Measurements from ENCODE around the gene TTC39C.
"Not testable (repeated sequence)": the region's sequence is repeated elsewhere in the genome, so short reads cannot be mapped to it uniquely, and the experiment has no call there.

TTC39C gene

DNA sequence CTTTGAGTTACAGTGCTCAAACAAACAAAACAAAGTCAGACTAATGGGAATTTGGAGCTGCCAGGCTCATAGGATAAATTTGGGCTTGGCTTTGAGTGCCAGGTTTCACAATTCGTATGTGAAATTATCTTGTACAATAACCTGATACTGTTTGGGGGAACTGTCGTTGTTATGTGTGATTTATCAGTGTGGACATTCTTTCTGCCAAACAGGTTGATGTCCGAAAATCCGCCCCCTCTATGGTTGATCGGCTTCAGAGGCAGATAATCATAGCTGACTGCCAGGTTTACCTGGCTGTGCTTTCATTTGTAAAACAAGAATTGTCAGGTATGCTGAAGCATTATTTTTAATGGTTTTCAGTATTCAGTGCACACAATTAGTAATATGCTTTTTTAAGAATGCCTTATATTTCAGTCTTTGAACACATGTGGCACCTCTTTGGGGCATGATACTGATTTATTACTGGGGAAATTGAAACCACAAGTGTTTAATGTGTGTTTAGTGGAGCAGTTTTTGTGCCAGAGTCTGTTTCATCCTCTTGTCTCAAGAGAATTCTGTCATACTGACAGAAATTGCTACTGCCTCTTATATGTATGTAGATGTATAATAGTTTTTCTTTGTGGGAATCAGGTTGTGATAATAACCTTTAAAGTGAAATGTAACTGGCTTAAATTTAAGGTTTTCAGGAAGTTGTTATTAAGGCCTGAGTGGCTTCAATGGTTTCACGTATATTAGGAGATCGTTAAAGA, 54.6 kb downstream of the TTC39C start:
- no peak for DNase-seq (ENCODE audit: low read depth in 2 of 2)
- no peak overlapping the region for H3K4me3 ChIP-seq (replicated peaks in 1 of 2; ENCODE audit: low read depth in 2 of 2, low read length in 2 of 2)
- TF ChIP-seq, protein P1, sequence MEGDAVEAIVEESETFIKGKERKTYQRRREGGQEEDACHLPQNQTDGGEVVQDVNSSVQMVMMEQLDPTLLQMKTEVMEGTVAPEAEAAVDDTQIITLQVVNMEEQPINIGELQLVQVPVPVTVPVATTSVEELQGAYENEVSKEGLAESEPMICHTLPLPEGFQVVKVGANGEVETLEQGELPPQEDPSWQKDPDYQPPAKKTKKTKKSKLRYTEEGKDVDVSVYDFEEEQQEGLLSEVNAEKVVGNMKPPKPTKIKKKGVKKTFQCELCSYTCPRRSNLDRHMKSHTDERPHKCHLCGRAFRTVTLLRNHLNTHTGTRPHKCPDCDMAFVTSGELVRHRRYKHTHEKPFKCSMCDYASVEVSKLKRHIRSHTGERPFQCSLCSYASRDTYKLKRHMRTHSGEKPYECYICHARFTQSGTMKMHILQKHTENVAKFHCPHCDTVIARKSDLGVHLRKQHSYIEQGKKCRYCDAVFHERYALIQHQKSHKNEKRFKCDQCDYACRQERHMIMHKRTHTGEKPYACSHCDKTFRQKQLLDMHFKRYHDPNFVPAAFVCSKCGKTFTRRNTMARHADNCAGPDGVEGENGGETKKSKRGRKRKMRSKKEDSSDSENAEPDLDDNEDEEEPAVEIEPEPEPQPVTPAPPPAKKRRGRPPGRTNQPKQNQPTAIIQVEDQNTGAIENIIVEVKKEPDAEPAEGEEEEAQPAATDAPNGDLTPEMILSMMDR (IDR thresholded peaks at IDR 0.05; ENCODE audit: low read depth, low read length): no peak

DNA sequence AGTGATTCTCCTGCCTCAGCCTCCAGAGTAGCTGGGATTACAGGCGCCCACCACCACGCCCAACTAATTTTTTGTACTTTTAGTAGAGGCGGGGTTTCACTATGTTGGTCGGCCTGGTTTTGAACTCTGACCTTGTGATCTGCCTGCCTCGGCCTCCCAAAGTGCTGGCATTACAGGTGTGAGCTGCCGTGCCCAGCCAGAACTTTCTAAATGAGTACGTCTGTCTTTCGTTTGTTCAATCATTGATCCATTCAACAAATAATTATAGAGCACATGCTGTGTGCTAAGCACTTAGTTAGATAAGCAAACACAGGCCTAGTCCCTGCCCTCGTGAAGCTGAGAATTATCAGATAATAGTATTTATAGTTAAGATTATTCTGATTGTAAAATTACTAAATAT, 56.5 kb downstream of the TTC39C start:
- no peak for DNase-seq (ENCODE audit: low read depth in 2 of 2)
- no peak overlapping the region for H3K4me3 ChIP-seq (replicated peaks in 1 of 2; ENCODE audit: low read depth in 2 of 2, low read length in 2 of 2)
- TF ChIP-seq, protein P1 (IDR thresholded peaks at IDR 0.05; ENCODE audit: low read depth, low read length): no peak

DNA sequence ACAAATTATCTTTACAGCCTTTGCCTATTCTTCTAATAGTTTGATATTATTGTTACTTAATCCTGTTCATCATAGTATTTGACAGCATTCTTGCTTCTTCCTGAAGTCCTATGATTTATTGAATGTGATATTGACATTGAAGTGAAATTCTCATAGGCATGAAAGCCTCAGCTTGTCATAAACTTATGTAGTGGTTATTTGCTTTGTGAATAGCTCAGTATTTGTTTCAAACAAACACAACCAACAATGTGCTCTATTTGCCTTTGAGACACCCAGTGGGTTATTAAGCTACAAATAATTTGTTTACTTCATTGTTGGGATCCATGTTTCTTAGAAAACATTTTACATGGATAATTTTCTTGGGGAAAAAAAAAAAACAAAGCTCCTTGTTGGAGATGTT, 57.2 kb downstream of the TTC39C start:
- DNase-seq (ENCODE audit: low read depth in 2 of 2): no peak
- TF ChIP-seq, protein P1 (IDR thresholded peaks at IDR 0.05; ENCODE audit: low read depth, low read length): no peak
- no peak overlapping the region for H3K4me3 ChIP-seq (replicated peaks in 1 of 2; ENCODE audit: low read depth in 2 of 2, low read length in 2 of 2)

DNA sequence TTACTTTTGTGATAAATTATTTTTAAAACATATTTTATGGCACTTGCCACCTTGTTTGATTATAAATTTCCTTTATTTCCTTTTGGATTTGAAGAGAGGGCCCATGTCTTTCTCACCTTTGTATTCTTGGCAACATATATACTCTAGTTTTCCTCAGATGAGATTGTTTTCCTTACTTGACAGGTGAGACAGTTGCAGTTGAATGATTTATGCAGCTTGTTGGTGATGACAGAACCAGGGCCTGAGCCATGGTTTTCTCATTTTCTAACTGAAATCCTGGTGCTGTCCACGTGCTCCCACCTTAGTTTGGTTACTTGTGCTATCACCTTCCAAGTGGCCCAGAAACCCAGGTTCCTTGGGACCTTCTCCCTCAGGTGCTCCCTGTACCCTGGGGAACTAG, 58.2 kb downstream of the TTC39C start:
- no peak overlapping the region for H3K4me3 ChIP-seq (replicated peaks in 1 of 2; ENCODE audit: low read depth in 2 of 2, low read length in 2 of 2)
- no peak for DNase-seq (ENCODE audit: low read depth in 2 of 2)
- TF ChIP-seq, protein P1 (IDR thresholded peaks at IDR 0.05; ENCODE audit: low read depth, low read length): no peak

DNA sequence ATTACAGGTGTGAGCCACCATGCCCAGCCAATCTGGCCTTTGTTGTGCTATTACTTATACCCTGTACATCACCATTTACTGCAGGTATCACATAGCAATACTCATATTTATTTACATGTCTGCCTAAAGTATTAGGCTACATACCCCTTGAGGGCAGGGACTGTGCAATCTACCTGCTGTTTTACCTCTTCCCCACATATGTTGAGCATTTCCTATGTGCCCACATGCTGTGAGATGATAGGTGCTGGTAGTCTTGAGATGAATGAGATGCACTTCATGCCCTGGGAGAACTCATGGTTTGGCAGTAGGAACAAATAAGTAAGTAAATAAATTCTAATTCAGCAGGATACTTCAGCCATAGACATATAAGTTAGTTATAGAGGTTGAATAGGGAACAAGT, 59.2 kb downstream of the TTC39C start:
- no peak overlapping the region for H3K4me3 ChIP-seq (replicated peaks in 1 of 2; ENCODE audit: low read depth in 2 of 2, low read length in 2 of 2)
- TF ChIP-seq, protein P1 (IDR thresholded peaks at IDR 0.05; ENCODE audit: low read depth, low read length): no peak

DNA sequence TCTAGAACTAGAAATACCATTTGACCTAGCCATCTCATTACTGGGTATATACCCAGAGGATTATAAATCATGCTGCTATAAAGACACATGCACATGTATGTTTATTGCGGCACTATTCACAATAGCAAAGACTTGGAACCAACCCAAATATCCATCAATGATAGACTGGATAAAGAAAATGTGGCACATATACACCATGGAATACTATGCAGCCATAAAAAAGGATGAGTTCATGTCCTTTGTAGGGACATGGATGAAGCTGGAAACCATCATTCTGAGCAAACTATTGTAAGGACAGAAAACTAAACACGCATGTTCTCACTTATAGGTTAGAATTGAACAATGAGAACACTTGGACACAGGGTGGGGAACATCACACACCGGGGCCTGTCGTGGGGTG, 60.2 kb downstream of the TTC39C start:
- DNase-seq (ENCODE audit: low read depth in 2 of 2); H3K4me3 ChIP-seq (replicated peaks in 1 of 2; ENCODE audit: low read depth in 2 of 2, low read length in 2 of 2): not testable (repeated sequence)

More for the DNA sequence above, 59.2 kb downstream of the TTC39C start:
- DNase-seq (ENCODE audit: low read depth in 2 of 2): no peak

DNA sequence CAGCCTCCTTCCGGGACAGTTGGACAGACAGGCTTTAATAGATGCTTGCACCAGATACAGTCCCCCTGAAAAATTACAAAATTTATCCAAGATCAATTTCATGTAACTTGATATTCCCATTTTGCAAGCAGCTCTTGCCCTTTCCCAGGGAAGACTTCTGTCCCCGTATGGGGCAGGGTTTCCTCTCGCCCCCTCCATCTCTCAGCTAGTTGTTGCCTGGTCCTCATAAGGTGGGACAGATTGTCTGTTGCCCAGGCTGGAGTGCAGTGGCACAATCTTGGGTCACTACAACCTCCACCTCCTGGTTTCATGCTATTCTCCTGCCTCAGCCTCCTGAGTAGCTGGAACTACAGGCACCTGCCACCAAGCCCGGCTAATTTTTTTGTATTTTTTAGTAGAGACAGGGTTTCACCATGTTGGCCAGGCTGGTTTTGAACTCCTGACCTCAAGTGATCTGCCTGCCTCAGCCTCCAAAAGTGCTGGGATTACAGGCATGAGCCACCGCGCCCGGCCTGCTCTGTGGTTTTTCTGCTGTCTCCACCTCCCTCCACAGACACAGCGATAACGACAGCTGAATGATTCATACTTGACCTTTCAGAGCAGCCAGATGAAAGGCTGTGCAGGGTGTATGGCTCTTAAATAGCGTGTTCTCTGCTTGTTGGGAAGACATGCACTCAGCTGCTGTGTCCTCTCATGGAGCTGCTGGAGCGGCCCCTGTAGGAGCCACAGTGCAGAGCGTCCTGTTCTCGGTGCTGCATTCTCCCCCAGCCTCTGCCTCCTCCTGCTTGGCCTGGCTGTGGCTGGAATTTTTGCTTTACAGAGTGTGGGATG, 61.4 kb downstream of the TTC39C start:
- TF ChIP-seq, protein P1 (IDR thresholded peaks at IDR 0.05; ENCODE audit: low read depth, low read length): peak; percentile 65
- peak; percentile 95 to 98 for DNase-seq (ENCODE audit: low read depth in 2 of 2)
- H3K4me3 ChIP-seq (replicated peaks in 1 of 2; ENCODE audit: low read depth in 2 of 2, low read length in 2 of 2): no peak overlapping the region
